Esophagus muscularis mucosa (tissue), 3 donors: ENCODE data around the gene LTBP1.

Source experiments
- CTCF ChIP-seq, 3 experiments: fragments of 200-600 bp in 2 of 3; fragments of 450-650 bp in 1 of 3; sonication (generic) in 2 of 3; IDR thresholded peaks; one replicate each; pipeline ENCODE4 v1.5.1; 2017 to 2019; ENCODE audit warnings: antibody characterized with exemption in 3 of 3, mild to moderate bottlenecking in 2 of 3, moderate library complexity in 1 of 3
- POLR2AphosphoS5 ChIP-seq, 2 donors: sonication (generic); formaldehyde crosslinking; IDR thresholded peaks; one replicate each; pipeline ENCODE4 v1.6.1; 2017; ENCODE audit warnings: antibody characterized with exemption in 2 of 2

- TF ChIP-seq CTCF (IDR thresholded peaks at IDR 0.05) (no peak), POLR2AphosphoS5 (IDR thresholded peaks at IDR 0.05) (no peak)
These were observed 56.1 kb downstream of the LTBP1 start for GRCh38 chr2:33002863-33003262.
